Osteocyte (in vitro differentiated cells): ENCODE measurements around the gene PTPN2. TPM values are rescaled to one million over a fixed set of nuclear protein-coding genes. Genes with fewer than 3 reads are reported as not detected.

Source experiments
- DNase-seq: peaks from one replicate; pipeline ENCODE4 v3.0.0; 2021; ENCODE audit warnings: mixed read lengths; ENCODE audit not compliant: unreplicated experiment; ENCODE audit errors: extremely low spot score
- H3K27ac Mint-ChIP-seq: one replicate; pipeline ENCODE4 v1.8.0; 2021; ENCODE audit warnings: mild to moderate bottlenecking, mixed read lengths; ENCODE audit not compliant: unreplicated experiment
- H3K27me3 Mint-ChIP-seq: one replicate; pipeline ENCODE4 v1.8.0; 2021; ENCODE audit warnings: mixed read lengths; ENCODE audit not compliant: unreplicated experiment
- H3K36me3 Mint-ChIP-seq: one replicate; pipeline ENCODE4 v1.8.0; 2021; ENCODE audit warnings: mixed read lengths; ENCODE audit not compliant: unreplicated experiment
- H3K4me1 Mint-ChIP-seq: one replicate; pipeline ENCODE4 v1.8.0; 2021; ENCODE audit warnings: mixed read lengths; ENCODE audit not compliant: unreplicated experiment
- H3K4me3 Mint-ChIP-seq: one replicate; pipeline ENCODE4 v1.8.0; 2021; ENCODE audit warnings: mild to moderate bottlenecking, moderate library complexity, mixed read lengths; ENCODE audit not compliant: unreplicated experiment
- H3K9me3 Mint-ChIP-seq: one replicate; pipeline ENCODE4 v1.8.0; 2021; ENCODE audit warnings: mixed read lengths; ENCODE audit not compliant: unreplicated experiment
- total RNA-seq: library from RNA; stranded (reverse); gene quantifications from 2 replicates; pipeline ENCODE4 v1.2.1, GENCODE V29; 2021
- TF ChIP-seq, protein P1 (sequence below): fragments of 200-600 bp; sonication (generic); IDR thresholded peaks from 2 replicates; pipeline ENCODE4 v1.5.0; 2021; ENCODE audit warnings: antibody characterized with exemption, mild to moderate bottlenecking, moderate library complexity

Gene PTPN2
- total RNA-seq, 1 donor from 2014 or later, result 28.6 TPM

DNA sequence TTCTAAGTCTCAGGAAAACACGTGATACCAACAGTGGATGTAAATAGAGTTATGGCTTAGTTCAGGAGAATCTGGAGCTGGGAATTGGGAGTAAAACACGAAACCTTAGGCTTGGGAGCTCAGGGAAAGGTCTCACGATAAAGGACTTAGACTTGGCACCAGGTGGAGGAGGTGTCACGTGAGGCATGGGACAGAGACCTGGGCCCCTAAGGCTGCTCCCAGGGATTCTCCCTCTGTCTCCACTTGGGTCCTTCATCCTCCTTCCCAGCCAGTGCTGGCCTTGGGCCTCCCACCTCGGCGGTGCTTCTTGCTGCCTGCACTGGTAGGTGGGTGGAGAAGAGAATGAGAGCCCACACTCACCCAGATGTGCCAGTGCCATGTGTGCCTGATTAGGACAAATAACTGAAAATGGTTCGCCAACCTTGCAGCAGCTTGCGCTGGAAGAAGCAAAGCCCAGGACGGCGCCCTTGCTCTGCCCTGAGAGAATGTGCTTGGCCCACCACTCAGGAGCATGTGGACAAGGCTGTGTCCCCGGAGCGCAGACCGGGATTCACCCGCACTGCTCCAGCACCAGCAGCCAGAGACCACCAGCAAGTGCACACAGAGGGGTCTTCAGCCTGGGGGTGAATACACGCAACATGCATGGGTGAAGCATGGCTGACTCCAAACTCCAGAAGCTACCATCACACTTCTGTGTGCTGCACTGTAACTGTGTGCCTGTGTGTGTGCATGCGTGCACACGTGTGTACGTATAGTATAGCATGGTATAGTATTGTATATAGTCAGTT is 133.1 kb downstream of the PTPN2 start:
- no peak overlapping the region for H3K27ac Mint-ChIP-seq
- DNase-seq, result no peak
- H3K27me3 Mint-ChIP-seq, result no peaks in the 10 kb centered on the region
- TF ChIP-seq, protein P1, sequence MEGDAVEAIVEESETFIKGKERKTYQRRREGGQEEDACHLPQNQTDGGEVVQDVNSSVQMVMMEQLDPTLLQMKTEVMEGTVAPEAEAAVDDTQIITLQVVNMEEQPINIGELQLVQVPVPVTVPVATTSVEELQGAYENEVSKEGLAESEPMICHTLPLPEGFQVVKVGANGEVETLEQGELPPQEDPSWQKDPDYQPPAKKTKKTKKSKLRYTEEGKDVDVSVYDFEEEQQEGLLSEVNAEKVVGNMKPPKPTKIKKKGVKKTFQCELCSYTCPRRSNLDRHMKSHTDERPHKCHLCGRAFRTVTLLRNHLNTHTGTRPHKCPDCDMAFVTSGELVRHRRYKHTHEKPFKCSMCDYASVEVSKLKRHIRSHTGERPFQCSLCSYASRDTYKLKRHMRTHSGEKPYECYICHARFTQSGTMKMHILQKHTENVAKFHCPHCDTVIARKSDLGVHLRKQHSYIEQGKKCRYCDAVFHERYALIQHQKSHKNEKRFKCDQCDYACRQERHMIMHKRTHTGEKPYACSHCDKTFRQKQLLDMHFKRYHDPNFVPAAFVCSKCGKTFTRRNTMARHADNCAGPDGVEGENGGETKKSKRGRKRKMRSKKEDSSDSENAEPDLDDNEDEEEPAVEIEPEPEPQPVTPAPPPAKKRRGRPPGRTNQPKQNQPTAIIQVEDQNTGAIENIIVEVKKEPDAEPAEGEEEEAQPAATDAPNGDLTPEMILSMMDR, result no peak
- H3K4me1 Mint-ChIP-seq, result peaks cover 21% of the 10 kb centered on the region
- no peaks in the 10 kb centered on the region for H3K36me3 Mint-ChIP-seq
- no peaks in the 10 kb centered on the region for H3K9me3 Mint-ChIP-seq
- no peak overlapping the region for H3K4me3 Mint-ChIP-seq

DNA sequence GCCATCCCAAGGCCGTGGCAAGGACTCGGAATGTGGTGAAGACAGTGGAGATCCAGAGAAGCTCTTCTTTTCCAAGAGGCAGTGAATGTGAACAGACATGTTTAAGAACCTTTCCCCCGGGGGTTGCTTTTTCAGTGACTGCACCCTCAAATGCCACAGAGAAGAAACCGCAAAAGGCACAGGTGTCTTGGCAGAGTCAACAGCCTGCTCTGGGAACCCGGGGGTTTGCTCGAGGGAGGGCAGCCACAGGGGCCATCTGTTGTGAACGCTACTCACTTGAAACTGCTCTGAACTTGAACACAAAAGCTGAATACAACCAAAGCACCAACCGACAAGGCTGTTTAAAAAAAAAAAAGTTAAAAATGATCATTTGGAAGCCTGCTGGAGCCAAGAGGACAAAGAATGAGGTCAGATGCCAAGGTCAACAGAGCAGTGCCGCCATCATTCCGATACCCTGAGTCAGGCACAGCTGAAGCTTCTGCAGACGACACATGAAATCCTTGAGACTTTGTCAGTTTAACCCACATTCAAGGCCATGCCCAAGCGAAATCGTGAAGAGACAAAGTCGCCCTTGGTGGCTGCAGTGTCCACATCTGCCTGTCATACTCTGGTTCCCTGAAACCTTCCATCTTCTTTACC is 133.8 kb downstream of the PTPN2 start:
- Mint-ChIP-seq H3K36me3 (no peaks in the 10 kb centered on the region), H3K4me1 (peaks cover 21% of the 10 kb centered on the region), H3K9me3 (no peaks in the 10 kb centered on the region), H3K27ac (no peak overlapping the region), H3K4me3 (no peak overlapping the region), H3K27me3 (no peaks in the 10 kb centered on the region)
- no peak for DNase-seq
- TF ChIP-seq, protein P1, result no peak

DNA sequence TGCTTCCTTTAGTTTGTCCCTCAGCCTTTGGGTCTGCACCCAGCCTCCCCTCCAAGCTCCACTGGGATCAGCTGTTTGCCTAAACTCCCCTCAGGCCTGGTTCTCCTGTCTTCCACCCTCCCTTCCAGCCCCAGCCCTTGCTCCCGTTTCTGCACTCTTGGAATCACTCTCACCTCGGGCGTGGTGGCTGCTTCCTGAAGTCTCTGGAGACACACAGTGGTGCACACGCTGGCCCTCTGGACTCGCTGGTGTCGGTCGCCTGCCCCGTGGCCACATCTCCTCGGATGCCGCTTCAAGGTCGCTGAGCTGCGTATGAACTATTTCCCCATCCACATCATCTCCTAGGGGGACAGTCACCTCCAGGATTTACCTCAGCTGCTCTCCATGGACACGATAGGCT is 134.9 kb downstream of the PTPN2 start:
- DNase-seq, result no peak
- Mint-ChIP-seq H3K9me3 (no peaks in the 10 kb centered on the region), H3K4me3 (no peak overlapping the region), H3K27me3 (no peaks in the 10 kb centered on the region), H3K27ac (peak overlapping the region; percentile 17), H3K36me3 (no peaks in the 10 kb centered on the region), H3K4me1 (peaks cover 21% of the 10 kb centered on the region)
- TF ChIP-seq, protein P1, result no peak

DNA sequence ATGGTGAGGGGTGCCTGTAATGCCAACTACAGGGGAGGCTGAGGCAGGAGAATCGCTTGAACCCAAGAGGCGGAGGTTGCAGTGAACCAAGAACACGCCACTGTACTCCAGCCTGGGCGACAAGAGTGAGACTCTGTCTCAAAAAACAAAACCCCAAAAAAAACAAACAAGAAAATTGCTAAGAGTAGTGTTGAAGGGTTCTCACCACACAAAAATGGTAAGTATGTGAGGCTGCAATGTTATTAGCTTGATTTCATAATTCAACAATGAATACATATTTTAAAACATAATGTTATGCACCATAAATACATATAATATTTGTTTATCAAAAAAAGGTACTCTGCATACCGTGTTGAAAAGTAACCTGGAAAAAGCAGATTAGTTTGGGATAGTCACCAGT is 135.4 kb downstream of the PTPN2 start:
- no peaks in the 10 kb centered on the region for H3K36me3 Mint-ChIP-seq

More for the DNA sequence above, 135.4 kb downstream of the PTPN2 start:
- TF ChIP-seq, protein P1, result no peak
- Mint-ChIP-seq H3K27ac (no peak overlapping the region), H3K9me3 (no peaks in the 10 kb centered on the region), H3K4me3 (no peak overlapping the region), H3K4me1 (peaks cover 21% of the 10 kb centered on the region), H3K27me3 (no peaks in the 10 kb centered on the region)
- no peak for DNase-seq
